GM21786 (cell line): ENCODE data around the gene PYROXD2.
A peak's percentile ranks its signal among the peaks of the same experiment; 100 is the strongest.

ENCODE experiments used
- ATAC-seq: cut with Tn5 transposase; IDR thresholded peaks from one replicate; pipeline ENCODE4 v1.9.1; 2021; ENCODE audit not compliant: unreplicated experiment

PYROXD2 gene

DNA sequence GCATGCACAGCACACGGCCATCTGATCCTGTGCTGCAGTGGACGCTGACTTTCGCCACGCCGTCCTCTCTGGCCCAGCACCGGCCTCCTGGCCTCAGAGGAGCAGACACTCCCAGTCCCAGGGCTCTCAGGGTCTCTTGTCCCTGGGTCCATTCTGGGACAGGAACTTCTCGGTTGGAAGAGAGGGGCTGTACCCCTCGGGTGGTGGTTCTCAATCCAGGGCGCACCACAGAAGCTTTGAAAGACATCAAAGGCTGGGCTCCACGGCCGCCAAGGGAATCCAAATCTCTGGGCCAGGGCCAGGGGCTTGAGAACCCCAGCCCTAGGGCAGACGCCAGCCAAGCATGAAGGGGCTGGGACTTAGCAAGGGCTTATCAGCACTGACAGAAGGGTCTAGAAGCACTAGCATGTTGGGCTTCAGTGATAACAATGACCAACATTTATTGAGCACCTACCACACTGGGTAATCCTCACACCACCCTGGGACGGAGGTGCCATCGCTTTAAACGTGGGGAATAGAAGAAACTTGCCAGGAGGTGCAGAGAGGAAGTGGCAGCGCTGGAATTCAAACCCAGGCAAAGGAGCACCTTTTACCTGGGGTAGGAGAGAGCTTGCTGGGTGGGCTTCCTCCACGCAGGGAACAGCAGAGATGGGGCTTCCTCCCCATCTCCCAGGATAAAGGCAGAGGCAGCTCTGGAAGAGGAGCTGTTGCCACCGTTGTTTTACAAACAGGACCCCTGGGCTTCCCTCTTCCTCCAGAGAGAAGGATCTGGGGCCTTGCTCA lies 1.8 kb upstream of the PYROXD2 start:
- ATAC-seq: no peak

- ATAC-seq: no peak
These were observed 743 bp upstream of the PYROXD2 start for GRCh38 chr10:98415731-98416119.

DNA sequence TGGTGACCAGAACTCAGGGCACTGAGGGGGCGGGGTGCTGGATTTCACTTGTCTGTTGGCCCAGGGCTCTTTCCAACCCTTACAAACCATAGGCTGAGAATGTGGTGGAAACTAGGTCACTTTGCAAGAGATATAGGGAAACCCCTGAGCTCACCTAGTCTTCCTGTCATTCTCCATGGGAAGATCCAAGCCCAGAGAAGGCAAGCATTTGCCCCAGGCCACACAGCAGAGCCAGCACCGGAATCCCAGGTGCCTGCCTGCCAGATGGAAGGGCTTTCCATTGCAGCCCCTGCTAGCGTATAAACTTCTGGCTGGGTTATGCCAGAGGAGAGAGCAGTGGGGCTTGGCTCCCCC lies 427 bp downstream of the PYROXD2 start:
- ATAC-seq: no peak

DNA sequence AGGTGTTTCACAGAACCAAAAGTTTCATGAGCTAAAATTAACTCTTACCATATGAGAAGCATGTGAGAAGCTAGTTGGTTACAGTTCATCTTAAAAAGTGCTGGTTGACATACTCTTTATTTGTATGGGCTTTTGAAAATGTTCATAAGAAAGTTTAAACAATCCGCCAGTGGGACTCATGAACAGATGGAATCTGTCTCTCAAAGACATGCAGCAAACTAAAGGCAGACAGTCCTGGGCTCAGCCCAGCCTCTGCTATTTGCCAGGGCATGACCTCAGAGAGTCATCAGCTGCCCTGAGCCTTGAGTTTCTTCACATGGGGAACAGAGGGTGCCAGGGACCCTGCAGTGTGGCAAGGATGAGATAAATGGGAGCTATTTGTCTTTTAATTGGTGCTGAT lies 3.2 kb downstream of the PYROXD2 start:
- no peak for ATAC-seq

DNA sequence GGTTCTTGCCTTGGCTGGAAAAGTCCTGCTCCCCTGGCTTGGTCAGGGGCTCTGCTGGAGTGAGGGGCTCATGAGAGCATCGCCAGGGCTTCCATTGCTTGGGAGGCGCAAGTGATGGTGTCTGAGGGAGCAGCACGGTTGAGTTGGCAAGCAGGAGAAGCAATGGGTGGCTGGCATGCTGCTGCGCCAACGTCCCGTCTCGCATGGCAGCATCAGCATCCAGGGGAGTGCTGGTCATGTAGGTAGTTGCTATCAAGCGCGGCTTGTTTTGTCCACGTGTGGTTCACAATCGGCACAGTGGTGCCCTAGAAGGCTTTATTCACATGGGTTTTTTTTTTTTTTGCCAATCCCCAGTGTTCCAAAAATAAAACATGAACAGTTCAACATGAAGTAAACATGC lies 3.8 kb downstream of the PYROXD2 start:
- no peak for ATAC-seq

DNA sequence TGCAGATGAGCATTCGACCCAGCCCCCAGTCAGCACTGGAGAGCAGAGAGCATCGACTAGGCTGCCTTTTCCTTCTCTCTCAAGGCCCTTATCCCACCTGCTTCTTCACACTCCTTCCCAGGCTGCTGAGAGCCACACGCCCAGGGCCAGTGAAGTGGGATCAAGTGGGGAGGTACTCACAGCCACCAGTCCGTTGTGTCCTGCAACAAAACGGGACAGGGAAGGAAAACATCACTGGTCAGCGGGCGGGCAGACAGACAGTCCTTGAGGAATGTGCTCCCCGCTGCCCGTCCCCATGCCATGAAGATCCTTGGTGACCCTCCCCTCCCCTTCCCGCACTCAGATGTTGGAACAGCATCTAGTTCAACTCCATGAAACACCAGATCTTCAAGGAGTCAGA lies 4.2 kb downstream of the PYROXD2 start:
- no peak for ATAC-seq

DNA sequence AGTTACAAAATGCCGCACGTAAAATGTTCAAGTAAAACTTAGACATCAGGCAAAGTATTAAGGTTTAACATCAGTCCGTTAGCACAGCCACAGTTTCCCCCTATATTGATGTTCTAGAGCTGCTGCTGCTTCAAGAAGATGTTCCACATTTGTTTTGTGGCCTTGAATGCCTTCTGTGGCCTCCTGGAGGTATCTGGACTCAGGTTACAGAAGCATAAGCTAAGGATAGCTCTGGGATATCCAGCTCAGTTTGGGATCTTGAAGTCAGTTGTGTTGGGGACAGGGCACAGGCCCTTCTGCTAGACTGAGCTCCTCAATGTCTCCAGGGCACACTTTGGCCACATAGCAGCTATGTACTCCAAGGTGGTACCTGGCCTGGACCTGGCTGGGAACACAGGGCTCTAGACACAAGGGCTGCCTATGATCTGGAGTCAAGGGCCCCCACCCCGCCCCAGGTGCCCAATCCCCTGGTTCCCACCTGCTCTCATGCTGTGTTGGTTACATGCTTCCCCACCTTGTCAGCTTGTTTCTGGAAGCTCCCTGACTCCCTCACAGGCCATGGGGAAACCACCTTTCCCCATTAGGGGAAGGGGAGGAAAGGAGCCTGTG lies 4.7 kb downstream of the PYROXD2 start:
- ATAC-seq: no peak

GRCh38 chr10:98408799-98409198 lies 6.2 kb downstream of the PYROXD2 start:
- ATAC-seq: no peak

DNA sequence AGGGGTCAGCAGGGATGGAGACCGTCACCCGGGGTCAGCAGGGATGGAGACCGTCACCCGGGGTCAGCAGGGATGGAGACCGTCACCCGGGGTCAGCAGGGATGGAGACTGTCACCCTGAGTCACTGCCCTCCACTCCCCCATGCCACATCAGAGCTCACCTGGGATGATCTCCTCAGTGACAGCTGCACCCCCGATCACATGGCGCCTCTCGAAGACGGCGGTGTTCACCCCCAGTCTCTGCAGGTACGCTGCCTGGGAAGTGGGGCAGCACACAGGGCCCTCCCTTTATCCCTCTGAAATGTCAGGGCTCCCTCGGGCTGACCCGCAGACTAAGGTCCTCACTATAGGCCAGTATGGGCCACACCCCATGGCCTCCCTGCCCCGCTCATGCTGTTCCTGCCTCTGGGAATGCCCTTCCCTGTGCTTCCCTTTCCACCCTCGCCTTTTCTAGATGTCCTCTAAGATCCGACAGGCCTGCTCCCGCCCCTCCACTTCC lies 7.2 kb downstream of the PYROXD2 start:
- no peak for ATAC-seq

DNA sequence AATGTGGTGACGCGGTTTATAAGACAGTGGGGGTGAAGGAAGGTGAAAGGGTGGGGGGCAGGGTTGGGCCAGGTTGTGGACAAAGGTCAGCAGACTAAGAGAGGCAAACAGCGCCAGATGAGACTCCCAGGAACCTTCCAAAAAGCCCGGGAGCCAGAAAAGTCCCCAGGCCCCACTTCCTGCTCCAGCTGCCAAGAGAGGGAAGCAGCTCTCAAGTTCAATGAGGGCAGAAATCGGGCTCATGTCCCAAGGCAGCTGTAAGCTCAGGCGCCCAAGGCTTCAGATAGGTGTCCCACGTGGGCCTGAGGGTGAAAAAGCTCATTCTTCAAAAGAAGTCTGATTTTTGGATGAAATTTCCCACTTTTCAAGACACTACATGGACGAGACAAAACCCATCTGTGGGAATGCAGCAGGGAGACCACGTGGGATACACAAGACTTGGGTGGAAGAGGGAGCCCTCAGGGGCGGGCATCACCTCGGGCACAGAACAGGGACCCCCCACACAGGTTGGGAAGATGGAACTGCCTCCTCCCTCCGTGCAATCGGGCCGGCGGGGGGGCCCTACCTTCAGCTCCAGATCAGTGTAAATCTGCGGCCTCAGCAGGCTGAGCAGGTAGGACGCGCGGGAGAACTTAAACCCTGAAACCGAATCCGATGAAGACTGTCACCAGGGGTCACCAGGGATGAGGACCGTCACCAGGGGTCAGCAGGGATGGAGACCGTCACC lies 7.8 kb downstream of the PYROXD2 start:
- ATAC-seq: no peak

GRCh38 chr10:98405422-98405821 lies 9.6 kb downstream of the PYROXD2 start:
- no peak for ATAC-seq

GRCh38 chr10:98404571-98405359 lies 10.2 kb downstream of the PYROXD2 start:
- peak; percentile 68 for ATAC-seq

DNA sequence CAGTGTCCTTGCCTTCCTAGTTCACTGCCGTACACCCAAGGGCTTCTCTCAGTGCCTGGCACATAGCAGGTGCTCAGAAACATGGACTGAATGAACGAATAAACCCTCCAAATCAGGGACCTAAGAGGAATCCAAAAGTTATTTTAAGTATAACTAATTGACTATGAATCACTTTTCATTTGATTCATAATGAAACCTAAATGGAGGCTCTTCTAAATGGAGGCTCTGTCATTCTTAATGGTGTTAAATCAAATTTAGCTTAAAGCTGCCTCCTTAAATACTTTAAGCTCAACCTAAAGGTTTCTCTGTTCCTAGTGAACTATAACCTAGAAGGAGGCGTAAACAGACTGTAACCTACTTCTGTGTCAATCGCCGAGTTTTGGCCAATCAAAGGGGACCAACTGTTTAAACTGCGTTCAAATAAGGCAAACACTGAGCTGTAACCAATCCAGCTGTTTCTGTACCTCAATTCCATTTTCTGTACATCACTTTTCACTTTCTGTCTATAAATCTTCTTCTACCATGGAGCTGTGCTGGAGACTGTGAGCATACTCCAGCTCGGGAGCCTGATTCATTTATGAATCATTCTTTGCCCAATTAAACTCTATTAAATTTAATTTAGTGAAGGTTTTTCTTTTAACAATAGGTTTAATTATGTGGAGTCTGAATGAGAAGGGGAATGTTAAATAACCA lies 11.0 kb downstream of the PYROXD2 start:
- no peak for ATAC-seq

GRCh38 chr10:98402931-98403718 lies 11.9 kb downstream of the PYROXD2 start:
- no peak for ATAC-seq

DNA sequence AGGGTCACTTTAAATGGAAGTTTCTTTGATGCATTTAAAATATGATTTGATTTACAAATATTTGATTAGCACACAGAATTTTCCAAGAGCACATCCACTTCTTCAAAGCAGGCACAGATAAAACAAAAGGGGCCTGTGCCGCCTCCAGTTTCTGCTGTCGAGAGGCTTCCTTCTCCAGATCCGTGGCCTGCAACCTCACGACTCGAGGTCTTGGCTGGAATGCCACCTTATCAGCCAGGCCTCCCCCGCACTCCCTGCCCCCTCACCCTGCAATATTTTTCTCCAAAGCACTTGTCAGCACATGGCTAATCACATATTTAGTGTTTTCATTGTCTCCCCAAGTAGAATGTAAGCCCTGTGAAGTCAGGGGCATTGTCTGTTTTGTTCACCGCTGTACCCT lies 12.5 kb downstream of the PYROXD2 start:
- ATAC-seq: no peak

GRCh38 chr10:98400482-98400881 lies 14.5 kb downstream of the PYROXD2 start:
- ATAC-seq: no peak

GRCh38 chr10:98399784-98400183 lies 15.2 kb downstream of the PYROXD2 start:
- no peak for ATAC-seq

DNA sequence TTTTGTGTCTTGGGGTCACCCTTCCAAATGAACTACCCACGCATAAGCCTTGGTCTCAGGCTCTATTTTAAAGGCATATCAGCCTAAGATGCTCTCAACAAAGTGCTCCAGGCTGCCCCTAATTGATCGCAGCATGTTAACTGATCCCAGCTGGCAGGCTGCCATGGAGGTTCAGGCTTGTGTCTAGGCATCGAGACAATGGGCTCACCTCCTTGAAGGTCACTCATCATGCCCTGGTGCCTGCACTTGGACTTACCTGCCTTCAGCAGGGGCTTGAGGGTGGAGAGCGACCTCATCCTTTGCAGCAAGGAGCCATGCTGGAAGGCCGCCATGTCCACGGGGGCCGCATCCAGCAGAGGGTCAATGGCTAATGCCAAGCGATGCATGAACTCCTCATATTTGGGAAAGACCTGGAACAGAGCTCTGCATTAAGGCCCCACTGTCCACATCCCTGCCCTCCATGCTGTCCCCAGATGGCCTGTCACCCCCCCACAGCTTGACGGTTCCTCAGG lies 17.8 kb downstream of the PYROXD2 start:
- no peak for ATAC-seq
